Calu3 (cell line): ENCODE measurements around the gene IDS. TPM values are rescaled to one million over a fixed set of nuclear protein-coding genes. Genes with fewer than 3 reads are reported as not detected.

Experiments used
- BruUV-seq: library from RNA; stranded (reverse); fragments of 400-500 nt; replicated peaks from 2 replicates; lab custom pipeline; 2021; lab: Mats Ljungman, UMichigan
- CTCF ChIA-PET: fragments of 300-600 bp; sonication (Branson Sonifier 250); formaldehyde crosslinking; loops from one replicate; lab custom pipeline; 2022; ENCODE audit warnings: antibody characterized with exemption; lab: Charles Lee
- DNase-seq: peaks from one replicate; pipeline ENCODE4 v3.0.0; 2022
- H3K27ac Mint-ChIP-seq: one replicate; pipeline ENCODE4 v1.8.0; 2022; ENCODE audit warnings: mixed read lengths; ENCODE audit not compliant: unreplicated experiment
- H3K27me3 Mint-ChIP-seq: one replicate; pipeline ENCODE4 v1.8.0; 2022; ENCODE audit warnings: mixed read lengths; ENCODE audit not compliant: unreplicated experiment
- H3K36me3 Mint-ChIP-seq: one replicate; pipeline ENCODE4 v1.8.0; 2022; ENCODE audit warnings: mild to moderate bottlenecking, moderate library complexity, mixed read lengths; ENCODE audit not compliant: insufficient read depth, unreplicated experiment
- H3K4me1 Mint-ChIP-seq: one replicate; pipeline ENCODE4 v1.8.0; 2022; ENCODE audit warnings: mild to moderate bottlenecking, low read depth, mixed read lengths; ENCODE audit not compliant: unreplicated experiment
- H3K4me3 Mint-ChIP-seq: one replicate; pipeline ENCODE4 v1.8.0; 2022; ENCODE audit warnings: mild to moderate bottlenecking, low read depth, moderate library complexity, mixed read lengths; ENCODE audit not compliant: unreplicated experiment
- H3K9me3 Mint-ChIP-seq: one replicate; pipeline ENCODE4 v1.8.0; 2022; ENCODE audit warnings: low read depth, mixed read lengths; ENCODE audit not compliant: unreplicated experiment
- CTCF ChIP-seq: fragments of 200-600 bp; IDR thresholded peaks from one replicate; pipeline ENCODE4 v1.8.0; 2022; ENCODE audit warnings: antibody characterized with exemption; ENCODE audit not compliant: unreplicated experiment
- intact Hi-C: fragments of 100-400 bp; cut with micrococcal nuclease; formaldehyde crosslinking; loops from one replicate; pipeline ENCODE4 v1.10.0; 2022; ENCODE audit not compliant: unreplicated experiment
- total RNA-seq: library from RNA; stranded (reverse); gene quantifications from 2 replicates; pipeline ENCODE4 v1.2.3, GENCODE V29; 2022

The IDS gene
- total RNA-seq, 1 experiment from 2014 or later: 84.4 TPM

- Mint-ChIP-seq H3K4me1 (peaks cover 20% of the 10 kb centered on the region), H3K4me3 (no peak overlapping the region), H3K9me3 (no peaks in the 10 kb centered on the region), H3K36me3 (peaks cover 6% of the 10 kb centered on the region), H3K27me3 (peaks cover 21% of the 10 kb centered on the region), H3K27ac (peak overlapping the region; percentile 81)
- no peak for TF ChIP-seq CTCF
- intact Hi-C loops: no loop called here
- DNase-seq: peak; percentile 38
- CTCF ChIA-PET: interaction anchor here (1.2 to 2.7 kb wide), 2 partner anchors 29 to 428 kb away, joined by 5 to 6 read pairs; no protein-coding TSS in a partner anchor
- no TSS peak for BruUV-seq
Measured at GRCh38 chrX:149511081-149511480, 6.0 kb upstream of the IDS start.

GRCh38 chrX:149510386-149510785 lies 5.3 kb upstream of the IDS start:
- no peak for TF ChIP-seq CTCF
- CTCF ChIA-PET: no interaction called here
- no peak for DNase-seq
- Mint-ChIP-seq H3K27ac (peak overlapping the region; percentile 81), H3K27me3 (peaks cover 21% of the 10 kb centered on the region), H3K4me1 (peaks cover 27% of the 10 kb centered on the region), H3K4me3 (no peak overlapping the region), H3K36me3 (peaks cover 9% of the 10 kb centered on the region), H3K9me3 (no peaks in the 10 kb centered on the region)
- no TSS peak for BruUV-seq
- intact Hi-C loops: no loop called here

DNA sequence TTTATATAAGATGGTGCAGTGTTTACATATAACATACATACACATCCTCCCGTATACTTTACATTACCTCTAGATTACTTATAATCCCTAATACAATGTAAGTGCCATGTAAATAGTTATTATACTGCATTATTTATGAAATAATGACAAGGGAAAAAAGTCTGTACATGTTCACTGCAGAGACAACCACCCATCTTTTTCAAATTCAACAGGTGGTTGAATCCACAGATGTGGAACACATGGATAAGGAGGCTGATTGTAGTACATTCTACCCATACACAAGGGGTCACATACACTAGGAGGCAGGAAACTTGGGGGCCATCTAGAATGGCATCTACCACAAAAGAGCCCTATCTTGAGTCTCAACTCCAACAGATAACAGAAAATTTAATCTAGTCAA lies 3.4 kb upstream of the IDS start:
- intact Hi-C loops: no loop called here
- no peak for TF ChIP-seq CTCF
- H3K9me3 Mint-ChIP-seq: no peaks in the 10 kb centered on the region
- peaks cover 25% of the 10 kb centered on the region for H3K36me3 Mint-ChIP-seq
- no peak for DNase-seq
- H3K4me1 Mint-ChIP-seq: peaks cover 39% of the 10 kb centered on the region
- CTCF ChIA-PET: interaction anchor here (0.5 kb wide), 1 partner anchor 32 kb away, joined by 7 read pairs; the partner anchor contains the start of gene EOLA1
- no peak overlapping the region for H3K27ac Mint-ChIP-seq
- peaks cover 21% of the 10 kb centered on the region for H3K27me3 Mint-ChIP-seq
- no peak overlapping the region for H3K4me3 Mint-ChIP-seq
- BruUV-seq: no TSS peak

- Mint-ChIP-seq H3K4me3 (no peak overlapping the region), H3K4me1 (peaks cover 34% of the 10 kb centered on the region), H3K36me3 (peaks cover 34% of the 10 kb centered on the region), H3K9me3 (no peaks in the 10 kb centered on the region), H3K27me3 (peaks cover 21% of the 10 kb centered on the region), H3K27ac (no peak overlapping the region)
- CTCF ChIA-PET: no interaction called here
- BruUV-seq: no TSS peak
- intact Hi-C loops: no loop called here
- no peak for DNase-seq
- no peak for TF ChIP-seq CTCF
Measured at GRCh38 chrX:149506349-149506748, 1.2 kb upstream of the IDS start.
